Measurements from ENCODE around the gene PSMA1.
"Not testable (repeated sequence)": the region's sequence is repeated elsewhere in the genome, so short reads cannot be mapped to it uniquely, and the experiment has no call there.

Gene PSMA1

DNA sequence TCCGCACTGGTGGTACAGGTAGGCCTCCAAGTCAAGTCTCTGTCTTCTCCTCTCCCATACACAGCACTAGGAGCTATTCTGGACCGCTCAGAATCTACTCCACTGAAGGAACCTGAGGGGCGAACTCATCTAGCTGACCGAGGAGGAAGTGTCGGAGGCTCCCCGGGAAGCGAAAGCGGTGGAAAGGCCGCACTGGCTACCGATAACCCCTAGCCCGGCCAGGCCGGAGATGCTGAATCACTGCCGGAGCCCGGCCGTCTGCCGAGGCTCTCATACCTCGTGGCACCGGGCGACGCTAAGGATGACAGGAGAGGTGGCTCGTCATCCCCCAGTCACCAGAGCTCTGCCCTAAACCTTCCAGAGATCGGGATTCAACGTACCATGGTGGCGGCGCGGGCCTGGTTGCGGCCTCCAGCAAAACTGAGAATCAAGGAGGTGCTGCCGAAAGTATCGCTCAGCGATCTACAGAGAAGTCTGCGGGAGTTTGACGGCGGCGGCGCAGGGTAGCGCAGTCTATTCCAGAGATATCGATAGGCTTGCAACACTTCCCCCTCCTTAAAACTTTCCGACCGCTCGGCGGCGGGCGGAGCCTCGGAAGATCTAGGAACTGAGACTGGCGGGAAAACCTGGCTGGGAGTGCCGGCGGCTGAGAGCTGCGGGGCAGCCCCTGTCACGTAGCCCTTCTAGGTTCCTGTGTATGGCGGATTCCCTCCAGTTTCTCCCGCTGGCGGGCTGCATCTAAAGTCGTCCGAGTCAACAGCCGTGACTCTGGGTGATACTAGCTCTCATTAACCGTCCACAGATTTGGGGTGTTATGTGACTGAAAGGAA, at the start of gene PSMA1:
PSMA1 (minus strand) TSS at position 470 of the 830 bp plus-strand sequence; CDS start at position 383, 87 bp downstream.
- peak; percentile 84 for DNase-seq (ENCODE audit: low spot score)

DNA sequence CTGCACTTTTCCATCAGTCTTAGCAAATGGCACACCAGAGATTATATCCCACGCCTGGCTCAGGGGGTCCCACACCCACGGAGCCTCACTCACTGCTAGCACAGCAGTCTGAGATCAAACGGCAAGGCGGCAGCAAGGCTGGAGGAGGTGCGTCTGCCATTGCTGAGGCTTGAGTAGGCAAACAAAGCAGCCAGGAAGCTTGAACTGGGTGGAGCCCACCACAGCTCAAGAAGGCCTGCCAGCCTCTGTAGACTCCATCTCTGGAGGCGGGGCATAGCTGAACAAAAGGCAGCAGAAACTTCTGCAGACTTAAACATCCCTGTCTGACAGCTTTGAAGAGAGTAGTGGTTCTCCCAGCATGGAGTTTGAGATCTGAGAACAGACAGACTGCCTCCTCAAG, 49.3 kb upstream of the PSMA1 start:
- DNase-seq (ENCODE audit: low spot score) = not testable (repeated sequence)

DNA sequence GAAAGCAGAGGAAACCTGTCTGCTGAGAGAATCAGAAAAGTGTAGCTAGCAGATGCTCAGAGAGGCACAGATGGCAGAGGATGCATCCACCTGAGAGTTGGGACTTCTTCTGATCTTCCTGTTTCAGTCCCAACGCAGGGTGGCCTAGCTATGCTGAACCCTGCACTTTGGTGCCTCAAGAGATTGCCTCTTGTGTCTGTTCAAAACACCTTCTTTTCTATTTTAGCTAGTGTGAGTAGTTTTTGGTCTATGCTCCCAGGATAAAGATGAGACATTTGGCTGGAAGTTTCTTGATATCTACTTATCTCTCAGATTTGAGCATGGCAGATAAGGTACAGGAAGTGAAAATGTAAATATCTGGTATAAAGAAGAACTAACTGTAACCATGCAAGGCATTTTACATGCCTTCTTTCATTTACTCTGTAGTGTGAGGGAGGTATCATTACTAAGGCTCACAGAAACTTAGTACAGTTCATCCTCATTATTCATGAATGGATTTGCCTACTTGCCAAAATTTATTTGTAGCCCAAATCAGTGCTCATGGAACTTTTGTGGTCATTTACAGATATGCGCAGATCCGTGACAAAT, 47.0 kb upstream of the PSMA1 start:
- no peak for DNase-seq (ENCODE audit: low spot score)

DNA sequence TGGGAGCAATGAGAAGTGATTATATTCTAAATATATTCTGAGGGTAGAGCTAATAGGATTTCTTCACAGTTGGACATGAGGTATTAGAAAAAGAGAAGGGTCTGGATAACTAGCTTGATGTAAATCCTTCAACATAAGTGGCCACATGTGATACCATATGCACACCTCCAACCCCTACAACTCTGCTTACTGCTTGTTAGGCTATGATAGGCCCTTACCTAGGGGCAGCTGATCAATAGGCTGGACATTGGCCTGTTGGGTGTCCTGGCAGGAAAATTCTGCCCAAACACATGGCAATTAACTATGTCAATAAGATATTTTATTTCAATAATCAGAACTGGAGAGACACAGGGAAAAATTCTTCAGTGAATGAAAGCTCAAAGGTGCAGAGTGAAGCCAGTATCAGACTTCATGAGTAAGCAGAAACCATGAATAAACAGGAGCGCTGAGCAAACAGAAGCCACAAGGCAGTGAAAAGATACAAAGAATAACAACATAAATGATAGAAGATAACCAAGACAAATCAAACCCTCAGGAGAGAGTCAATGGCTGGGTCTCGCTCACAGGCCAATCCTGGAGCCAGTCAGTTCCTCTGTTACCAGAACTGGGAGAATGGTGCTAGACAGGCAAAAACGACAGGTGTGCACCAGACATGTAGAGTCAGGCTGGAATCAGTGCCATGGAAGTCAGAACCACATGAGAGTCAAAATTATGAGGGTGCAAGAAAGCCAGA, 46.3 kb upstream of the PSMA1 start:
- DNase-seq (ENCODE audit: low spot score) = no peak

DNA sequence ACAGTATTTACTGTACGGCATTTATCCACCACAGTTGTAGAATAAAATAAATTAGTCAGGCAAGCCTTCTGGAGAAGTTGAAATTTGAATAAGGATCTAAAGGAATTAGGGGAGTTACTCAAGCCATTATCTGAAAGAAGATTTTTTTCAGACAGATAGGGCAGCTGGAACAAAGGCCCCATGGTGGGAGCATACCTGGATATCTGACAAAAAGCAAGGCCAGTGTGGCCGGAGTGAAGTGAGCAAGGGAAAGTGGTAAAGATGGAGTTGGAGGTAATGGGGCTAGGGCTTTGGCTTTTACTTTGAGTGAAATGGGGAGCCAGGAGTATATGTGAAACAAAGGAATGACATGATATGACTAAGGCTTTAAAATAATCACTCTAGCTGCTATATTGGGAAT, 45.7 kb upstream of the PSMA1 start:
- no peak for DNase-seq (ENCODE audit: low spot score)

DNA sequence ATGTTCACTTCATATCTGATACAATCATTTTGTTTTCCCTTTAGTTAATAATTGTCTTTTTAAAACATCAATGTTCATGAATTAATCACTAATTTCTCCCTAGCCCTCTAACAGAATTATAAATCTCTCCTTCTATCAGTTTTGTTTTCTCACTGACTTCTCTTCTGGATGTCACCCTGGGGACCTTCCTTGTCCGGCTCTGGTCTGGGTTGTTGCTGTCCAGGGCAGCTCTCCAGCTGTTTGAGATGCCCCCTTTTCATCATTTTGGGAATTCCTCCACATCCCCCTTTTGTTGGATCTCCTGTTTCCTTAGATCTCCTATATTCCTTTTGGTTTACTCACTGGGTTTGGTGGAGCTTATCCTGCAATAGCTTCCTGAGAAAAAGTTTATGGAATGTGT, 35.6 kb upstream of the PSMA1 start:
- DNase-seq (ENCODE audit: low spot score) = no peak

DNA sequence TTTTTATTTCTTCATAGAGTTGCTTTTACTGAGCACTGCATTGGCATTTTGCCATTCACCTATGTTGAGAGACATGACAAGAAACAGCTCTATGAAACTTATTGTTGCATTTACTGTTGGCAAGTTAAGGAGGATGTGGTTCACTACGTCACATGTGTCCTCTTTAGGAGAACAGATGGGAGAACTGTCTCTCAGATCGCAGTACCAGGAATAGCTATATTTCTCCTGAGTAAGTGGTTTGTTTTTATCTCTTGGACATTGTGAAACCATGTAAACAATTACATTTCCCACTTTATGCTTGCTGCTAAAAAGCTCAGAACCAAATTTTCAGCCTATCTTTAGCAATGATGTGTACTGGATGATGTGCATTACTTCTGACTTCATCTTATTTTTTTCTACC, 34.8 kb upstream of the PSMA1 start:
- DNase-seq (ENCODE audit: low spot score) = no peak

DNA sequence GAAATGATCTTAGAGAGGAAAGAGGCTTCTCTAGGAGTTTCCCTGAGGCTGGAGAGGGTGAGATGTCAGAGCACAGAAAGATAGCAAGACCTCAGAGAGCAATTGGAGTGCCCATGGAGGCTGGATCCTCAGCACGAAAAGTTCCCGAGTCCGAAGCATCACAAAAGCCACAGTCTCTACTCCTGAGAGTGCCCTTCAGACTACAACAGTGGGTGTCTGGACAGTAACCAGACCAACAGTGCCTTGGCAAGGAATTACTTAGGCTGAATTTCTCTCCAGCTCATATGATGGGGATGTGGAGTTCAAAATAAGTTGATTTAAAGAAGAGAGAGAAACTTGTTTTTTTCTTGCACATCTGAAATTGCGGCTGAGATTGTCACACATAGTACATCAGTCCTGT, 31.9 kb upstream of the PSMA1 start:
- no peak for DNase-seq (ENCODE audit: low spot score)

DNA sequence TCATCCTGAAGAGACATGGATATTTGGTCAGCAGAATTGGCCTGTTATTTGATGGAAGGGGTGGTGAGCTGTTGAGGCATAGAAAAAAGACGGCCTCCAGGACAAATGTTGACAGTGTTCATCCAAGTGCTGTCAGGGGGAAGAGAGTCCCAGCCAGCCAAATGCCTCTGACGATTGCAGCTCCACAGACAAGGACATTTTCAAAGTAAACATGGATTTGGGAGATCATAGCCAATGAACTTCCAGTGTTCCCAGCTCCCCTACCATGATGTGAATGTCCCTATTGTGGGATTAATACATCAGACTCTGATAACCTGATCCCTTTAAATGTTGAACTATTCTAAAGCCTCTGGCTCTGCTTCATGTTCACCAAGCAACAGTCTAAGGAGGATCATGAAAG, 31.2 kb upstream of the PSMA1 start:
- no peak for DNase-seq (ENCODE audit: low spot score)

DNA sequence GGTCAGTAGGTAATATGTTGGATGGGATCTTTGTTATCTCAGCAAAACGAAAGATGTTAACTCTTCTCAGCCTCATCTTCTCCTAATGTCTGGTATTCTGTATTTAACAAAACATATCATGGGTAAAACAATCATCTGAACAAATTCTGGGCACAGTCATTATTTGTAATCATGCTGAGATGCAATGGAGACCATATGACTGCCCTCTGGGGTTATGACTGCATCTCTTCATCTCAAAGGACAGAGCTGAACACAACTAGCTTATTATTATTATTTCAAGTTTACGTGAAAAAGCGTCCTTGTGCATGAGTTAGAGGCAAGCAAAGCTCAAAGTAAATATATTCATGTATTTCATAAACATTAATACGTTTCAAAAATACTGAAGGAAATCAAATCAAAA, 29.7 kb upstream of the PSMA1 start:
- DNase-seq (ENCODE audit: low spot score) = no peak

DNA sequence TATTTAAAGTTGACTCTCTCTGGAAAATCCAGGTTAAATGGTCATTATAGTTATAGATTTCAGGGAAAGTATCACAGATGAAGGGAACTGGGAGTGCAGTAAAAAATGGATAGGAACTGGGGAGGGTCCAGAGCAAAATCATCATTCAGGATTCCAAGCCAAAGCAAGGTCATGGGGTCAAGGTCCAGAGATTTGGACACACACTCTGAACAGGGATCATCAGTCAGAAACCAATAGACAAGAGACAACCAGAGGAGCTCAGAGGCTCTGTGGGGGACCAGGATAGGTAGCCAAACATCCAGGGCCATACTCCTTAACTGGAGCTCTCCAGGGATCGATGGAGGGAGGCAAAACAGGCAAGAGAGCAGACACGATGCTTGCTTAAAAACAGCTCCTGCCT, 27.3 kb upstream of the PSMA1 start:
- no peak for DNase-seq (ENCODE audit: low spot score)

DNA sequence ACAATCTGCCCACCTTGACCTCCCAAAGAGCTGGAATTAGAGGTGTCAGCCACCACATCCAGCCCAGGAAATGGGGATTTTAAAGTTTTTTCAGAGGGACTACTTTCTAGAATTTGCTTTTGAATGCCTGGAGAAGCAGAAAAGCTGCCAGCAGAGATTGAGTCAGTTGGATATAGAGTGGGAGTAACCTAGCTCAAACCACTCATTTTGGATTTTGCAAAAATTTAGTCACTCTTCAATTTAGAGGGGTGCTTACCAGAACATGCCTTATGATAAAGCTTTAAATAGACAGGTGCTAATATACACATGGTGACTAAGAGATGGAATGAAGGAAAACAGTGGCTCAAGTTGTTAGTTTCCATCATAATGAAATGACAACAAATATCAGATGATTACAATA, 26.5 kb upstream of the PSMA1 start:
- DNase-seq (ENCODE audit: low spot score) = no peak

DNA sequence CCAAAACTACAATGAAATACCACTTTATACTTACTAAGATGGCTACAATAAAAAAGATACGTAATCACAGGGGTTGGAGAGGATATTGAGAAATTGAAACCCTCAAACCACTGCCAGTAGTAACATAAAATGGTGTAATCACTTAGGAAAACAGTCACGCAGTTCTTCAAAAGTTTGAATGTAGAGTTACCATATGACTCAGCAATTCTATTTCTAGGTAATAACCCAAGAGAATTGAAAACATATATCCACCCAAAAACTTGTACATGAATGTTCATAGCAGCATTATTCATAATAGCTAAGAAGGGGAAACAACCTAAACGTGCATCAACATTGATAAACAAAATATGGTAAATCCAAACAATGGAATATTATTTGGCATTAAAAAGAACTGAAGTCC, 24.4 kb upstream of the PSMA1 start:
- DNase-seq (ENCODE audit: low spot score) = no peak

DNA sequence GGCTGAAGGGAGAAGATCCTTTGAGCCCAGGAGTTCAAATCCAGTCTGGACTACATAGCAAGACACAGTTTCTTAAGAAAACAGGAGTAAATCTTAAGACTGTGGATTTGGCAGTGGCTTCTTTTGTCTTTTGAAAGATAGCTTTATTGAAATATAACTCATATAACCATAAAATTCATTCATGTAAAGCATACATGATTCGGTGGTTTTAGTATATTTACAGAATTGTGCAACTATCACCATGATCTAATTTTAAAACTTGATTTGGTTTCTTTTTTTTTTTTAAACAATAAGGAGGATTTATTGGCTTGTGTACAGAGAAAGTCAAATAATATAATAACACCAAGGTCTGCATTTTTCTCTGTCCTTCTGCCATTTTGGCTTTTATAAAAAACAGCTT, 23.1 kb upstream of the PSMA1 start:
- no peak for DNase-seq (ENCODE audit: low spot score)

DNA sequence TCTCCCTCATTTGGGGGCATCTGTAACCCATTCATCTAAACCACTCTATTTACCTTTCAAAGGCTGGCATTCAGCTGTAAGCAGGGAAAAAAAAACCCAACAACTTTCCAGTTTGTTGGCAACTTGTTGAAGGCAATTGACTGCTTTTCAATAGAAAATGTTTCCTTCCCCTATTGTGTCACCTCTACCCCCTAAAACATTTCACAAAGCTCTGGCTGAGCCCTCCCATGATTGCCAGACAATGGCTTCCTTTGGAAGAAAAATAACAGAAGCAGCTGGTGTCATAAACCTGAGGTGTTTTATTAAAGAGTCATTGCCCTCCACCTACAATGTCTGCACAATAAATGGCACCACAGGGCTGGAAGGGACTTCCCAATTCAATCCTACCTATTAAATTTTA, 22.1 kb upstream of the PSMA1 start:
- no peak for DNase-seq (ENCODE audit: low spot score)

DNA sequence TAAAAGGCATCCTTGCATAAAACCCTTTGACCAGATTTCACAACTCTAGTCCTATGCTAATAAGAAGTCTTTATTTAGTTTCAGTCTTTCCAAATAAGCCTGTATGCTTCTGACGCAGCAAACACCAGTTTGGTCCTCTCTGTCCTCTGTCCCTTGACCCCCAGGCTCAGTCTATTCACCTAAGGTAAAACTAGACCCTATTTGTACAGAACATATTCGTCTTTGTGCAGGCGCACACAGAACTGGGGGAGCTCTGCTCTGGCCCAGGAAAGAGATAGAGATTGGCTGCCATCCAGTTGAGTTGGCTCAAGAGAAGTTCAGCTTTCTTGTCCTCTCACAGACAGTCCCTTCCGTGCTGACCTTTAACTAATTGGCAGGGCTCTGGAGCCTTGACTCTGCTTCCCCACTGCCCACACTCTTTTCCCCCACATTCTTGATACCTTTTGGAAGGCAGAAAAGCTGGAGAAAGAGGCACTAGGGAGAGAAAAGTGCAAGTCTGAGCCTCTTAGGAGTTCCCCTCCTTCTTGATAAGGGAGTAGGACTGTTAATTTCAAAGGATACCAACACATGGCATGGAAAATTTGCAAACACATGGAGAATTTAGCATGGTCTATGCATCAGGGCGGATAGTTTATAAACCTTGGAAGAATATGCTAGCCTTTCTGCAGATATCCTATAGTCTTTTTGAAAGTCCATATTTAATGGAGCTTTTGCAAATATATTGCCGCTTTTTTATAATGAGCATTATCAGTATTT, 21.2 kb upstream of the PSMA1 start:
- no peak for DNase-seq (ENCODE audit: low spot score)

DNA sequence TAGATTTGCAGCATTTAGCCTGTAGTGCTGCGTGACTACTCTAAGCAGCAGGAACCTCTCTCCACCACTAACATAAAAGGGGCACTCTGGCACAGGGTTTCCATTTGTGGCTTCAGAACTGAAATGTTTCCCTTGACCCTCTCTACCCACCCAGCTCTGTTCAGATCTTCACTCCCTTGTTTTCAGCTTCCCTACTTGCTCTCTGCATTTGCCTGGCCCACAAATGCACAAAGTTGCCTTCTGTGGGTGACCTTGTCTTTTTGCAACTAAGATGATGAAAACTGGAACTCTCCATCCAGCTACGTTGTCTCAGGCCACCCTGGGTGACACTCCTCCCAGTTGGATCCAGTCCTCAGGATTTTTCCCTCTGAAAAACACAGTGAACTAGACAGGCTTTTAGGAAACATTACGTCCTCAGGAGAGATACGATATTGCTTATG, 19.8 kb upstream of the PSMA1 start:
- DNase-seq (ENCODE audit: low spot score) = no peak

DNA sequence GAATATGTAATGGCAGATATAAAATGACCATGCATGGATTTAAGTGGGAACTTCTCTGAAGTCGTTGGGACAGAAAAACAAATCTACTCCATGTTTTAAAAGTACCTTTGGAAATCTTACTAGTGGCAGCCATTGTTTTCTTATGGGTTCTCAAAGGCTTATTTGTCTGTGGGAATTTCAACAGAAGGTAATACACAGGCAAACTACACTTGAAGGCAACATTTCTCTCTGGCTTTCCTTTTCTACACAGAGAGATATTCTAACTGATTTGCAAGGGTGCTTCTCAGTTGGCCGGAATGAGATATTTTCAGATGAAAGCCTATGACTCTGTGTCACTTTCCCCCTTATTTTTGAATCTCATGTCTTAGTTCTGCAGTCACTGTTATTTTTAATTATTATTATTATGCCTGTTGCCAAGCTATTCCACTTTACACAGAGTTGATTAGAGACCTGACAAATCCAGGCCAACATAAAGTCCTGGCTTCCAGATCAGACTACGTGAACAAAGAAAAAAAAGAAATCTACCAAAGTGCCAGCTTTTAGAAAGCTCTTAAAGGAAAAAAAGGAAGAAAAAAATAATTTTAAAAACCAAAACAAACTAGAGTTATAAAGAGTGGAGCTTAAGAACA, 18.9 kb upstream of the PSMA1 start:
- DNase-seq (ENCODE audit: low spot score) = no peak

DNA sequence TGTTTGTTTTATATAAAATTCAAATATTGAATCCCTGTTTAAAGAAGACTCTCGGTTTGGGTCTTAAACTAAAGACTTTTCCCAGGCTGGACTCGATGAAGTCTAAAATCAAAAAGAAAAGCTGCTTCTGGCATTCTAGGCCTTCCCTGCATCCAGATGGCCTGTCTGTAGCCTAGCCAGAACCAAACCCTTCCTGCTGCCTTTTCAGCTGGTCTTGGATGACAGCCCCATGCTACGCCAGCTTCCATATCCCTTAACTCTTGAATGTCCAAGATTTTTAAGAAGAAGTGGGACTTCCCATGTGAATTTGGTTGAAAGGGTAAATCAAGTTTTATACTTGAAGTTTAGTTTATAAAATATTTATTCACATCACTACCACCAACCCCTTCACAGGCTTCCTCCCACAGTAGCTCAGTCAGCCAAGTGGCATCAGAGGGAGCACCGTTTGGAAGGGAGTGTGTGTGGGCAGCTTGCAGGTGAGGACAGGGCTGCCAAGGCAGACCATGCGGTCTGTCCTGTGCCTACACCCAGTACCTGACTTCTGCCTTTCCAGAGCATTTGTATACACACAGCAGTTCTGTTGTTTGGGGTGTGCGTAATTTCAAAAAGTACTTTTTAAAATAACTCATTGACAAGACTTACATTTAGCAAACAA, 18.2 kb upstream of the PSMA1 start:
- no peak for DNase-seq (ENCODE audit: low spot score)

DNA sequence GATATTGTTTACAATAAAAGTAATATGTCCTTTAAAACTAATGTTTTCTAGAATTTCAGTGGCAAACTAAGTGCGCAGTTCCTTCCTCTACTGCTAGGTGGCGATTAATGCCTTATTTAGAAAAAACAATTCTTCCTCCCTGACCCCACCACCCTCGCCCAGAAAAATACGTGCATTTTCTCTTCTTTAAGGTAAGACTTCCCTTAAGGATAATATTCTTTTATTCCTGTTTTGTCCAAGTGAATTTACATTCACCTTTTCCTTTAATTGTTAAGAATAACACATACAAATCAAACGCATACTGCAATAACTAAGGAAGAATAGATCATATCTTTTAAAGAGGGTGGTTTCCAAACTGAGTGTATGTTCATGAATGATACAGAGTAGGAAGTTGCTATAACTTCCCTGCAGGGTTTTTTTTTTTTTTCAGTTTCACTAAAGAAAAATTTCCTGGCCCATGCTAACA, 17.0 kb upstream of the PSMA1 start:
- DNase-seq (ENCODE audit: low spot score) = peak; percentile 17

DNA sequence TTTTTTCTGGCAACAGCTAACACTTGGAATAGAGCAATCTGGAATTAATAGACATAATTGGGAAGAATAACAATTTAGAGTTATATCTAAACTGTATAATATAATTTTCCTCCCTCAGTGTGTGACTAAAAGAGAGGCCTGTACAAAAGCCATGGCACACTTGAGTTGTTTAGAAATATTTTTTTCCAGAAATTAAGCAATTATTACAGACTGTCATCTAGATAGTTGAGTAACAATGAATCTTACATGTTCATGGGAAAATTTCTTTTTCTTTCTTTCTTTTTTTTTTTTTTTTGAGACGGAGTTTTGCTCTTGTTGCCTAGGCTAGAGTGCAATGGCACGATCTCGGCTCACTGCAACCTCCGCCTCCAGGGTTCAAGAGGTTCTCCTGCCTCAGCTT, 15.0 kb upstream of the PSMA1 start:
- DNase-seq (ENCODE audit: low spot score) = not testable (repeated sequence)
